A673 (cell line): ENCODE measurements around the gene LDHD. TPM values are rescaled to one million over a fixed set of nuclear protein-coding genes. Genes with fewer than 3 reads are reported as not detected.

Source experiments
- BruUV-seq: library from RNA; stranded (reverse); fragments of 400-500 nt; replicated peaks from 2 replicates; lab custom pipeline; 2021; lab: Mats Ljungman, UMichigan
- CTCF ChIA-PET: fragments of 300-600 bp; sonication (Branson Sonifier 250); formaldehyde crosslinking; loops from one replicate; lab custom pipeline; 2022; ENCODE audit warnings: antibody characterized with exemption; lab: Charles Lee
- POLR2A ChIA-PET: fragments of 300-600 bp; sonication (Branson Sonifier 250); formaldehyde crosslinking; loops from one replicate; lab custom pipeline; 2022; ENCODE audit warnings: antibody characterized with exemption; ENCODE audit not compliant: low non-redundant PET; lab: Charles Lee
- DNase-seq: peaks from one replicate; pipeline ENCODE4 v3.0.0-alpha.2; 2015; ENCODE audit warnings: low spot score
- H3K27ac ChIP-seq: fragments of 200-600 bp; sonication (generic); 2 replicates; pipeline ENCODE4 v1.5.1; 2016; ENCODE audit warnings: mixed run types, low read depth, mild to moderate bottlenecking, mixed read lengths, antibody characterized with exemption, low read length; ENCODE audit not compliant: poor library complexity, severe bottlenecking
- H3K27me3 ChIP-seq: fragments of 200-600 bp; sonication (generic); replicated peaks from 2 replicates; pipeline ENCODE4 v1.6.1; 2017; ENCODE audit warnings: mixed run types, low read depth, mild to moderate bottlenecking, mixed read lengths, antibody characterized with exemption, low read length; ENCODE audit not compliant: insufficient read depth, poor library complexity
- H3K36me3 ChIP-seq: fragments of 200-600 bp; sonication (generic); 2 replicates; pipeline ENCODE4 v1.6.1; 2016; ENCODE audit warnings: mixed run types, mild to moderate bottlenecking, mixed read lengths, antibody characterized with exemption, low read length; ENCODE audit not compliant: insufficient read depth, poor library complexity, severe bottlenecking
- H3K4me1 ChIP-seq: fragments of 200-600 bp; sonication (generic); 2 replicates; pipeline ENCODE4 v1.6.1; 2017; ENCODE audit warnings: mixed run types, mild to moderate bottlenecking, mixed read lengths, antibody characterized with exemption, low read length; ENCODE audit not compliant: insufficient read depth, poor library complexity, severe bottlenecking
- H3K4me3 ChIP-seq: fragments of 200-600 bp; sonication (generic); 2 replicates; pipeline ENCODE4 v1.5.1; 2016; ENCODE audit warnings: low read depth, mixed run types, mild to moderate bottlenecking, mixed read lengths, low read length; ENCODE audit not compliant: poor library complexity, severe bottlenecking
- H3K9me3 ChIP-seq: fragments of 200-600 bp; sonication (generic); 2 replicates; pipeline ENCODE4 v1.6.1; 2016; ENCODE audit warnings: mixed run types, low read depth, mild to moderate bottlenecking, mixed read lengths, antibody characterized with exemption, low read length; ENCODE audit not compliant: poor library complexity, severe bottlenecking
- EZH2 ChIP-seq: fragments of 200-600 bp; sonication (generic); IDR thresholded peaks from 2 replicates; pipeline ENCODE4 v1.6.1; 2017; ENCODE audit warnings: borderline replicate concordance, low read depth, mild to moderate bottlenecking, mixed read lengths, antibody characterized with exemption, low read length; ENCODE audit not compliant: poor library complexity, severe bottlenecking
- intact Hi-C: fragments of 100-400 bp; cut with micrococcal nuclease; formaldehyde crosslinking; loops from one replicate; pipeline ENCODE4 v1.10.0; 2022; ENCODE audit not compliant: unreplicated experiment
- total RNA-seq: library from RNA; stranded (reverse); gene quantifications from 2 replicates; pipeline ENCODE4 v1.2.3, GENCODE V29; 2021
- TF ChIP-seq, protein P1 (sequence below): fragments of 300-800, 200-600 bp; sonication (generic); conservative IDR thresholded peaks from 2 replicates; pipeline ENCODE4 v1.5.1; 2017; ENCODE audit warnings: low read depth, mild to moderate bottlenecking, antibody characterized with exemption, low read length, moderate library complexity, mixed read lengths

The LDHD gene
- total RNA-seq, 1 experiment from 2014 or later, result not detected

- ChIA-PET CTCF (no interaction called here), POLR2A (no interaction called here)
- peaks cover 5% of the 10 kb centered on the region for H3K4me1 ChIP-seq
- no peak for DNase-seq
- H3K36me3 ChIP-seq, result no peaks in the 10 kb centered on the region
- no peak overlapping the region for H3K4me3 ChIP-seq
- TF ChIP-seq, protein P1, sequence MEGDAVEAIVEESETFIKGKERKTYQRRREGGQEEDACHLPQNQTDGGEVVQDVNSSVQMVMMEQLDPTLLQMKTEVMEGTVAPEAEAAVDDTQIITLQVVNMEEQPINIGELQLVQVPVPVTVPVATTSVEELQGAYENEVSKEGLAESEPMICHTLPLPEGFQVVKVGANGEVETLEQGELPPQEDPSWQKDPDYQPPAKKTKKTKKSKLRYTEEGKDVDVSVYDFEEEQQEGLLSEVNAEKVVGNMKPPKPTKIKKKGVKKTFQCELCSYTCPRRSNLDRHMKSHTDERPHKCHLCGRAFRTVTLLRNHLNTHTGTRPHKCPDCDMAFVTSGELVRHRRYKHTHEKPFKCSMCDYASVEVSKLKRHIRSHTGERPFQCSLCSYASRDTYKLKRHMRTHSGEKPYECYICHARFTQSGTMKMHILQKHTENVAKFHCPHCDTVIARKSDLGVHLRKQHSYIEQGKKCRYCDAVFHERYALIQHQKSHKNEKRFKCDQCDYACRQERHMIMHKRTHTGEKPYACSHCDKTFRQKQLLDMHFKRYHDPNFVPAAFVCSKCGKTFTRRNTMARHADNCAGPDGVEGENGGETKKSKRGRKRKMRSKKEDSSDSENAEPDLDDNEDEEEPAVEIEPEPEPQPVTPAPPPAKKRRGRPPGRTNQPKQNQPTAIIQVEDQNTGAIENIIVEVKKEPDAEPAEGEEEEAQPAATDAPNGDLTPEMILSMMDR, result no peak
- H3K27me3 ChIP-seq, result no peaks in the 10 kb centered on the region
- H3K9me3 ChIP-seq, result no peaks in the 10 kb centered on the region
- H3K27ac ChIP-seq, result no peak overlapping the region
- intact Hi-C loops, result no loop called here
- no TSS peak for BruUV-seq
These were observed 48.2 kb downstream of the LDHD start for GRCh38 chr16:75068085-75069031.

DNA sequence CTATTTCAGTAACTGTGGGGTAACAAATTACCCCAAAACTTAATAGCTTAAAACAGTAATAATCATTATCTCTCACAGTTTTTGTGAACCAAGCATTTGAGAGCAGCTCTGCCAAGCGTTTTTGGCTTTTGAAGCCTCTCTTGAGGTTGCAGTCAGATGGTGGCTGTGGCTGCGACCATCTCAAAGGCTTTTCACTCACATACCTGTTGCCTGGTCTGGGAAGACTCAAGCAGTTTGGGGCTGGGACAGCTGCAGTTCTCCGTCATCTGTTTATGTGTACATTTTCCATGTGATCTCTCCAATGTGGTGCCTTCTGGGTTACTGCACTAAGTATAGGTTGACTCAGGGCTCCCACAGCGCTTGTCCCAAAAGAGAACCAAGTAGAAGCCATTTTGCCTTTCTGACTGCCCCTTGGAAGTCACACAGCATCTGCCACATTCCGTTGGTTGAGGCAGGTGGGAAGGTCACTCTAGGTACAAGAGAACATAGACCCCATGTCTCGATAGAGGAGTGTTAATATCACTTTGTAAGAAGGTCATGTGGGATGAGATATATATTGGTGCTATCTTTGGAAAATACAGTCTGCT lies 49.6 kb downstream of the LDHD start:
- intact Hi-C loops, result no loop called here

DNA sequence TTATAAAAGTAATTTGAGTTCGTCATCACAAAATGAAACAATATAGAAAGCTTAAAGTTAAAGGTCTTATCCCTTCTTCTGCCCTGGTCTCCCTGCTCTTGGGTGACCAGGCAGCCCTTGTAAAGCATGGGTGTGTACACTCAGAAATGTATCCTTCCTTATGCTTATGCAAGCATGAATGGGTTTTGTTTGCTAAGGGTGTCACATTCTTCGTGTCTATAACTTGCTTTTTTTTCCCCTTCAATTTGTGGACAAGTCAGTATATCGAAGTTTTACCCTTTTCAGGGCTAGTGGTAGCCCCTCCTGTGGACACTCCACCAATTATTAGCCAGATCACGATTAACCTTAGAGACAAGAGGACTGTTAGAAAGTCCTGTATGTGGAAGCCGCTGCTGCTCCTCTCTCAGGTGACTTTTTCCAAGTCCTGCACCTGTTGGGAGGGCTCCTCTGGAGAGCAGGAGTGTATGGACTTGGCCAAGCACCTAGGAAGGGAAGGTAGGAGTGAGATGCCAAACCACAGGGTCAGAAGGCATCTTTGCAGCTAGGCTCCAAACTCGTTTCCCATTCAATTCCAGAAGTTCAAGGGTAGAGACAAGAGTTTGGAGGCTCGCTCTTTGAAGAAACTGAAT lies 50.9 kb downstream of the LDHD start:
- TF ChIP-seq EZH2, result no peak
- TF ChIP-seq, protein P1, result no peak
- no peaks in the 10 kb centered on the region for H3K36me3 ChIP-seq
- no peaks in the 10 kb centered on the region for H3K9me3 ChIP-seq
- ChIA-PET POLR2A (no interaction called here), CTCF (no interaction called here)
- H3K27me3 ChIP-seq, result no peaks in the 10 kb centered on the region
- intact Hi-C loops, result no loop called here
- peaks cover 13% of the 10 kb centered on the region for H3K4me1 ChIP-seq
- no peak overlapping the region for H3K27ac ChIP-seq
- H3K4me3 ChIP-seq, result no peak overlapping the region
- DNase-seq, result no peak
- no TSS peak for BruUV-seq

More for the DNA sequence above, 49.6 kb downstream of the LDHD start:
- Histone ChIP-seq H3K4me3 (no peak overlapping the region), H3K9me3 (no peaks in the 10 kb centered on the region), H3K36me3 (no peaks in the 10 kb centered on the region), H3K27me3 (no peaks in the 10 kb centered on the region), H3K4me1 (peaks cover 13% of the 10 kb centered on the region), H3K27ac (no peak overlapping the region)
- CTCF ChIA-PET, result no interaction called here
- POLR2A ChIA-PET, result no interaction called here
- no peak for DNase-seq
- no peak for TF ChIP-seq EZH2
- TF ChIP-seq, protein P1, result no peak
- no TSS peak for BruUV-seq
